Karpas-422 (cell line): ENCODE measurements around the gene OTOGL. TPM values are rescaled to one million over a fixed set of nuclear protein-coding genes. Genes with fewer than 3 reads are reported as not detected.

ENCODE experiments used
- DNase-seq: peaks from one replicate; pipeline ENCODE4 v3.0.0-alpha.2; 2015
- H2AFZ ChIP-seq: fragments of 200-600 bp; sonication (generic); 2 replicates; pipeline ENCODE4 v1.6.1; 2014; ENCODE audit warnings: antibody characterized with exemption, low read length, mixed read lengths
- H3K27ac ChIP-seq: fragments of 200-600 bp; sonication (generic); 2 replicates; pipeline ENCODE4 v1.5.1; 2014; ENCODE audit warnings: mild to moderate bottlenecking, low read length, moderate library complexity
- H3K27me3 ChIP-seq: fragments of 200-600 bp; sonication (generic); 2 replicates; pipeline ENCODE4 v1.6.1; 2014; ENCODE audit warnings: low read length, mixed read lengths
- H3K36me3 ChIP-seq: fragments of 200-600 bp; sonication (generic); 2 replicates; pipeline ENCODE4 v1.6.1; 2014; ENCODE audit warnings: low read length, mixed read lengths; ENCODE audit not compliant: insufficient read depth
- H3K4me1 ChIP-seq: fragments of 200-600 bp; sonication (generic); 2 replicates; pipeline ENCODE4 v1.6.1; 2014; ENCODE audit warnings: mild to moderate bottlenecking, low read length, mixed read lengths
- H3K4me2 ChIP-seq: fragments of 200-600 bp; sonication (generic); 2 replicates; pipeline ENCODE4 v1.6.1; 2014; ENCODE audit warnings: low read length, low read depth, mild to moderate bottlenecking; ENCODE audit not compliant: poor library complexity, severe bottlenecking
- H3K4me3 ChIP-seq: fragments of 200-600 bp; sonication (generic); 2 replicates; pipeline ENCODE4 v1.5.1; 2014; ENCODE audit warnings: mild to moderate bottlenecking, antibody characterized with exemption, low read length, mixed read lengths
- H3K79me2 ChIP-seq: fragments of 200-600 bp; sonication (generic); 2 replicates; pipeline ENCODE4 v1.6.1; 2014; ENCODE audit warnings: mild to moderate bottlenecking, low read length, mixed read lengths
- H3K9ac ChIP-seq: fragments of 200-600 bp; sonication (generic); 2 replicates; pipeline ENCODE4 v1.6.0; 2014; ENCODE audit warnings: low read length
- H3K9me2 ChIP-seq: fragments of 200-600 bp; sonication (generic), shearing (Covaris generic); replicated peaks from 2 replicates; pipeline ENCODE4 v1.6.0; 2014; ENCODE audit warnings: mild to moderate bottlenecking, low read length, moderate library complexity; ENCODE audit not compliant: insufficient read depth
- H3K9me3 ChIP-seq: fragments of 300-700, 200-600 bp; sonication (generic); 2 replicates; pipeline ENCODE4 v1.6.1; 2014; ENCODE audit warnings: low read length, mixed read lengths
- H4K20me1 ChIP-seq: fragments of 200-600 bp; sonication (generic); 2 replicates; pipeline ENCODE4 v1.6.1; 2014; ENCODE audit warnings: mild to moderate bottlenecking, antibody characterized with exemption, low read length, low read depth; ENCODE audit not compliant: insufficient read depth
- total RNA-seq: library from RNA; depleted of rRNA; stranded (reverse); fragments of >200 nt; shearing (Covaris generic); gene quantifications from 2 replicates; pipeline ENCODE4 v1.2.3, GENCODE V29; 2014; ENCODE audit warnings: low replicate concordance; rRNA removed

OTOGL gene
- total RNA-seq: not detected in 2 replicates

GRCh38 chr12:80099259-80099658 lies at the start of gene OTOGL:
Gene OTOGL (plus strand): TSS chr12:80099537. CDS start chr12:80209432, 109,895 bp downstream.
- H3K4me3 ChIP-seq: no peak within 1 kb of the TSS
- H3K4me1 ChIP-seq: no peaks in the 10 kb centered on the region
- no peaks in the 10 kb centered on the region for H3K9me3 ChIP-seq
- H3K27me3 ChIP-seq: no peaks in the 10 kb centered on the region
- H2AFZ ChIP-seq: no peak within 1 kb of the TSS
- no peak for DNase-seq
- H4K20me1 ChIP-seq: no peaks in the 10 kb centered on the region
- H3K4me2 ChIP-seq: no peak within 1 kb of the TSS
- no peak within 1 kb of the TSS for H3K27ac ChIP-seq
- no peaks in the 10 kb centered on the region for H3K9me2 ChIP-seq
- H3K79me2 ChIP-seq: no peaks in the 10 kb centered on the region
- no peaks in the 10 kb centered on the region for H3K36me3 ChIP-seq
- no peak within 1 kb of the TSS for H3K9ac ChIP-seq

- Histone ChIP-seq H3K27ac (no peak overlapping the region), H3K9ac (no peak overlapping the region)
Observed at GRCh38 chr12:80050236-80050635, 49.1 kb upstream of the OTOGL start.

GRCh38 chr12:80053051-80053790 lies 46.1 kb upstream of the OTOGL start:
- Histone ChIP-seq H4K20me1 (no peaks in the 10 kb centered on the region), H3K27ac (no peak overlapping the region), H3K9me3 (no peaks in the 10 kb centered on the region), H3K36me3 (no peaks in the 10 kb centered on the region), H3K4me3 (no peak overlapping the region), H3K4me2 (no peak overlapping the region), H3K79me2 (no peaks in the 10 kb centered on the region), H3K9me2 (no peaks in the 10 kb centered on the region), H3K9ac (no peak overlapping the region), H3K27me3 (no peaks in the 10 kb centered on the region), H2AFZ (no peak overlapping the region), H3K4me1 (no peaks in the 10 kb centered on the region)
- no peak for DNase-seq

More at GRCh38 chr12:80050236-80050635, 49.1 kb upstream of the OTOGL start:
- no peak overlapping the region for H3K4me2 ChIP-seq
- no peak overlapping the region for H2AFZ ChIP-seq
- no peak overlapping the region for H3K4me3 ChIP-seq
- no peaks in the 10 kb centered on the region for H3K9me2 ChIP-seq
- H4K20me1 ChIP-seq: no peaks in the 10 kb centered on the region
- H3K36me3 ChIP-seq: no peaks in the 10 kb centered on the region
- H3K27me3 ChIP-seq: no peaks in the 10 kb centered on the region
- no peak for DNase-seq
- H3K9me3 ChIP-seq: no peaks in the 10 kb centered on the region
- no peaks in the 10 kb centered on the region for H3K79me2 ChIP-seq
- no peaks in the 10 kb centered on the region for H3K4me1 ChIP-seq

GRCh38 chr12:80056232-80056631 lies 43.1 kb upstream of the OTOGL start:
- no peak for DNase-seq
- Histone ChIP-seq H3K4me2 (no peak overlapping the region), H3K9me3 (no peaks in the 10 kb centered on the region), H3K9ac (no peak overlapping the region), H3K4me3 (no peak overlapping the region), H3K79me2 (no peaks in the 10 kb centered on the region), H3K9me2 (no peaks in the 10 kb centered on the region), H3K4me1 (no peaks in the 10 kb centered on the region), H3K27me3 (no peaks in the 10 kb centered on the region), H2AFZ (no peak overlapping the region), H4K20me1 (no peaks in the 10 kb centered on the region), H3K27ac (no peak overlapping the region), H3K36me3 (no peaks in the 10 kb centered on the region)

- Histone ChIP-seq H3K4me2 (no peak overlapping the region), H3K27ac (no peak overlapping the region), H3K9ac (no peak overlapping the region), H2AFZ (no peak overlapping the region), H3K27me3 (no peaks in the 10 kb centered on the region), H4K20me1 (no peaks in the 10 kb centered on the region), H3K9me3 (no peaks in the 10 kb centered on the region), H3K9me2 (no peaks in the 10 kb centered on the region), H3K4me3 (no peak overlapping the region), H3K36me3 (no peaks in the 10 kb centered on the region), H3K79me2 (no peaks in the 10 kb centered on the region), H3K4me1 (no peaks in the 10 kb centered on the region)
- no peak for DNase-seq
Observed at GRCh38 chr12:80056845-80057244, 42.5 kb upstream of the OTOGL start.

GRCh38 chr12:80058586-80058985 lies 40.8 kb upstream of the OTOGL start:
- H3K27me3 ChIP-seq: no peaks in the 10 kb centered on the region
- no peak overlapping the region for H2AFZ ChIP-seq
- H3K9me3 ChIP-seq: no peaks in the 10 kb centered on the region
- DNase-seq: no peak
- no peak overlapping the region for H3K4me2 ChIP-seq
- no peaks in the 10 kb centered on the region for H3K36me3 ChIP-seq
- no peaks in the 10 kb centered on the region for H4K20me1 ChIP-seq
- no peak overlapping the region for H3K9ac ChIP-seq
- H3K4me1 ChIP-seq: no peaks in the 10 kb centered on the region
- no peak overlapping the region for H3K27ac ChIP-seq
- H3K79me2 ChIP-seq: no peaks in the 10 kb centered on the region
- H3K9me2 ChIP-seq: no peaks in the 10 kb centered on the region
- no peak overlapping the region for H3K4me3 ChIP-seq

GRCh38 chr12:80059102-80059501 lies 40.2 kb upstream of the OTOGL start:
- no peaks in the 10 kb centered on the region for H3K9me2 ChIP-seq
- no peaks in the 10 kb centered on the region for H3K9me3 ChIP-seq
- no peaks in the 10 kb centered on the region for H3K36me3 ChIP-seq
- no peaks in the 10 kb centered on the region for H4K20me1 ChIP-seq
- no peak overlapping the region for H3K9ac ChIP-seq
- H3K4me2 ChIP-seq: no peak overlapping the region
- no peak overlapping the region for H3K27ac ChIP-seq
- H3K4me1 ChIP-seq: no peaks in the 10 kb centered on the region
- no peaks in the 10 kb centered on the region for H3K79me2 ChIP-seq
- no peak overlapping the region for H3K4me3 ChIP-seq
- no peak for DNase-seq
- H2AFZ ChIP-seq: no peak overlapping the region
- no peaks in the 10 kb centered on the region for H3K27me3 ChIP-seq

- Histone ChIP-seq H3K27ac (no peak overlapping the region), H3K27me3 (no peaks in the 10 kb centered on the region), H3K9me2 (no peaks in the 10 kb centered on the region), H3K4me1 (no peaks in the 10 kb centered on the region), H3K9me3 (no peaks in the 10 kb centered on the region), H3K9ac (no peak overlapping the region), H3K4me2 (no peak overlapping the region), H3K36me3 (no peaks in the 10 kb centered on the region), H2AFZ (no peak overlapping the region), H3K79me2 (no peaks in the 10 kb centered on the region), H4K20me1 (no peaks in the 10 kb centered on the region), H3K4me3 (no peak overlapping the region)
- DNase-seq: no peak
Observed at GRCh38 chr12:80059875-80060274, 39.5 kb upstream of the OTOGL start.
